Stimulated activated CD4-positive, alpha-beta T cell treated with anti-CD3 and anti-CD28 coated beads, Interleukin-15, amount 100 ng/mL, for 24 hours (primary cell): Measurements from ENCODE around the gene VBP1.
"Not testable (repeated sequence)": the region's sequence is repeated elsewhere in the genome, so short reads cannot be mapped to it uniquely, and the experiment has no call there.

ENCODE experiments used
- DNase-seq: peaks from one replicate; pipeline ENCODE4 v3.0.0-alpha.2; 2020

The VBP1 gene, protein sequence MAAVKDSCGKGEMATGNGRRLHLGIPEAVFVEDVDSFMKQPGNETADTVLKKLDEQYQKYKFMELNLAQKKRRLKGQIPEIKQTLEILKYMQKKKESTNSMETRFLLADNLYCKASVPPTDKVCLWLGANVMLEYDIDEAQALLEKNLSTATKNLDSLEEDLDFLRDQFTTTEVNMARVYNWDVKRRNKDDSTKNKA

DNA sequence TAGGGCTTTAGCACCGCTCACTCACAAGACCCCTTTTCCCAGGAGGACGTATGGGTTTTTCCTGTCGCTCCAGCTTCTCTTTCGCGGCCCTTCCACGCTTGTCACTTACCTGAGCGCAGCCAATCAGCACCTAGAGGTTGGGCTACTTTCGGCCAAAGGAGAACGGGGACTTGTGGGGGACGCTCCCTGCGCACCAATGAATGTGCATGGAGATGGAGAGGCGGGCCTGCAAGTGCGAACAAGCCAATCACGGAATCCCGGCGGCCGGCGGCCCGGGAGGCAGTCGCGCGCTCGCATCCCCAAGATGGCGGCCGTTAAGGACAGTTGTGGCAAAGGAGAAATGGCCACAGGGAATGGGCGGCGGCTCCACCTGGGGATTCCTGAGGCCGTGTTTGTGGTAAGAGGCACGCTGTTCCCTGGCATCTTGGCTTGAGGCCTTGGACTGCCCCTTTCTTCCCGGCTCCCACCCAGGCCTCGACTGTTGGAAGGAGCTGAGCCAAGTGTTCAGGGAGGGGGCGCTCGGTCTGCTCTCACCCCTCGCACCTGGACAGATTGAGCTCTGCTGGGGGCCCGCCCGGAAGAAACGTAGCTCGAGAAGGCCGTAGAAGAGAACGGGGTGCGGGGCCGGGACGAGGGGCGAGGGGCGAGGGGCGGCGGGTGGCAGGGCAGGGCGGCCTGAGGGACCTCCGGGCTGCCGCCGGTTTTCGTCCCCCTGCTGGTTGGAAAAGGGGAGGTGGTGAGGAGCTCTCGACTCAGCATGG is at the start of gene VBP1:
Gene VBP1, plus strand, starts transcription at position 282 of the 761 bp plus-strand sequence. Its CDS starts 23 bp downstream, at position 305.
- peak; percentile 90 for DNase-seq

DNA sequence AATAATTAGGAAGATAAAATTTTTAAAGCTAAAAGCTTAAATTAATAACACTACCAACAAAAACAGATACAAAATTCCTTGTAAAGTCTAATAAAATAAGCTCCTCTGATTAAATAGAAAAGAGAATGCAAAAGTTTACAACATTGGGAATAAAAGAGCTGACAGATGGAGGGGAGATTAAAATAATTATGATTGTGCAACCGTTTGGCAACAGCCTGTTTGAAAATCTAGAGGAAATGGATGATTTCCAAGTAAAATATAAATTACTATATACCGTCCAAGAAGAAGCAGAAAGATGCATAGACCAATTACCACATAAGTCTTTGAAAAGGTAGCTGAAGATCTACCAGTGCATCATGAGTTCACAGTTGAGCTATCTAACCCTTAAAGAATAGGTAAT is 46.4 kb upstream of the VBP1 start:
- DNase-seq = no peak

DNA sequence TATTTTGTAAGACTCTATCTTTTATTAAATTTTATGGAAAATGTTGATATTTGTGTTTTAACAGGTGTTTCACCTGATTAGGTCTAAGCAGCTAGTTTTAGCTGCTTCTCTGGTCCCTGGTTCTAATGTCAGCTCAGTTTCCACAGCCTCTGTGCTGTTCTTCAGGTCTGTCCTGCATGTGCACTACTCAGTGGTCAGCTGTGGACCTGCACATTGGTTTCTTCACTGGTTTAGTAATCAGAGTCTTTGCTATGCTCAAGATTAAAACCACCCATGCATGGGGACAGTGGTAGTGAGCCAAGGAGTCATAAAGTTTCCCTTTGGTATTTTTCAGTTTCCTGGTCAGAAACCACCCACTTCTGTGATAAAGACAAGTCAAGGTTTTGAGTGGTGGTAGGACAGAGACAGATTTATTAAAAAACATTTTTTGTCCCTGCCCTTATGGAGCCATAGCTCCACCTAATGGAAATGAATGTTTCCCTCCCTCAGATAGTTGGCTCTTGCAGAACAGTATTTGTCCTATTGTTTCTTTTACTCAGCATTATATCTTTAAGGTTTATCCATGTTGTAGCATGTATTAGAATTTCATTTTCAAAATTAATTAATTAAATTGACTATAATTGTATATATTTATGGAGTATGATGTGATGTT is 36.8 kb upstream of the VBP1 start:
- no peak for DNase-seq

DNA sequence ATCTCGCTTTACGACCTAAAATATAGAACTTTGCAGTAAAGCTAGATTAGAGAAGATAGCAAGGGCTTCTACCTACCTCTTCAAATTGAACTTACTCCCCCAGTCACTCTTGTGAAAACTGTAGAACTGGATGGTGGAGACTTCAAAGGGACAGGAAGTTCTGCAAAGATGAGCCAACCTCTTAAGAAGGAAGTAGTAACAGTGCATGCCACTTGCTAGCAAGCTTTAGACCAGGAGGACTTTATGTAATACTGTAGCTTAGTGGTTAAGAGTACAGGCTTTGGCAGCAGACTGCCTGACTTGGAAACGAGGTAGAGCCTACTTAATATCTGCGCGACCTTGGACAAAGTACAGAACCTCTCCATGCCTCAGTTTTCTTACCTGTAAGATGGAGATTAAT is 27.5 kb upstream of the VBP1 start:
- peak; percentile 1 for DNase-seq

DNA sequence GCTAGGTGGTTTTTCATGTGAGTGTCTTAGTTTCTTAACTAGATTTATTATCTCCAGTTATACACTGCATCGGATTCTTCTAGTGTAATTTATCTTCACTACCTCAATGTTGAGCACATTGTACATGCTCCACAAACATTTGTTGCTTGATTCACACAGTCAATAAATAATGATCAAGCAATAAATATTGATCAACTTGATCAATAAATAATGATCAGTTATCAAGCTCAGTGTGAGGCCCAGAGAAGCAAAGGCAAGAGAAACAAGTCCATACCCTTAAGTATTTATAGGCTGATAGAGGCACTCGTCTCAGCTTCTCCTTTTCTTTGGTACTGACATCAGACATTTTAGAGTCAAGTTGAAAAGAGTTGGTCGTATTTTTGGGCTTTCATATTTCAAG is 5.1 kb upstream of the VBP1 start:
- DNase-seq = no peak

DNA sequence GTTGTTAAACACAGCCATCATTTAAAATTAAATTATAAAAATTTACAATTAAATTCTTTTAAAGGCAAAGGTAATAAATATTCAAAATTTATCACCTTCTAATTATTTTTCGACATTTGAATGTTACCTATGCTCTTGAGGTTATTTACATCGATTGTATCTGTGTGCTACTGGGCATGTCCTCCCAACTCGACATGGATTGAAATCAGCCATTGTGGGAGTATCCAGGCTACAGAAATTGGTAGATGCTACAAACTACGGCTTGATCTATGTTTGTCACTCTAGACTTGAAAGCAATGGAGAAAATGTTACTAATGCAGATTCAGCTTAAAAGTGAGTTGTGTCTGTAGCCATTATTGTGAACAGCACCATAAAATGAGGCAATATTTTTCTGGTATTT is 2.5 kb upstream of the VBP1 start:
- no peak for DNase-seq

DNA sequence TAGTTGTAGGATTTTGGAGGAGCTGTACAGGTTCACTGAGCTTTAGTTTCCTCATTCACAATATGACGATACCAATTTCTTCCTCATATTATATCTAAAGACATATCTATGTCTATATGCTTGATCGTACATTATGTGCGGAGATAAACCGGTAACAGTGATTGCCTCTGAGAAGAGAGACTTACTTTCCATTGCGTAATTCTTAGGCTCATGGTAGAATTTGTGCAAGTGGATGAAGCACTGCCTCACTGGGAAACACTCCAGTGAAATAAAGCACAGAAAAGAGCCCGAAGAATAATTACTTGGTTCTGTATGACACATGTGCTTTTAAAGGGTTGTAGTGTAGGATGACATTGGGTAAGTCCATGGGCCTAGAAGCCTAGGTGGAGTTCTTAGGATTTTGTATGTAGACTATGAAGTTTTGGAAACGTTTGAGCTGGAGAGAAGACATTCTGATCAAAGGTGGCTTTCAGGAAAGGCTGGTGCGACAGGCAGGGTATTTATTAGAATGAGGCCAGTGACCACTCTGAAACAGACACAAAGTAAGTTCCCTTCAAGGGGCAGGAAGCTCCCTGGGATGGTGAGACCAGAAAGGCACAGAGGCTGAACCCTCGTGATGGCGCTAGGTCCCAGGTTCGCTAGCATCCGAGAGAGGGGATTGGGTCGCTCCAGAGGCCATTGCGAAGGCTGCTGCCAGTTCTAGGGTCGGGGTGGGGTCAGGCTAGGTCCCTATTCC is 649 bp upstream of the VBP1 start:
- no peak for DNase-seq

DNA sequence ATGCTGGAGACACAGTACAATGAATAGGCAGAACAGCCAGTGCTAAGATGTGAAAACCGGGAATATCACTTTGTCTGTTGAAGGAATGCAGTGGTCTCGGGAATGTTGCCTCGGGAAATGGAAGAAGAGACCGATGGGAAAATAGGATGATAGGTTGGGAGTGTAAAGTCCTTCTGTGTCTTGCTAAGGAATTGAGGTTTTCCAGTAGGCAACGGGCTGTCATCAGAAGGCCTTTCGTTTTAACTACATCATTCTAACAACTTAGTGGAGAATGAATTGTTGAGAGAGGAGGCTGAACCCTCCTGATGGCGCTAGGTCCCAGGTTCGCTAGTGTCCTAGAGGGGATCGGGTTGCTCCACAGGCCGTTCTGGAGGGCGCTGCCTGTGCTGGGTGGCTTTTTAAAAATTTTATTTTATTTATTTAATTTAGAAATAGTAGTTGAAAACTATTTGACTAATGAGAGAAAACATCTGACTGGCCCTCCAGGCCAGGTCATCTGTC is 730 bp downstream of the VBP1 start:
- DNase-seq = peak; percentile 2

DNA sequence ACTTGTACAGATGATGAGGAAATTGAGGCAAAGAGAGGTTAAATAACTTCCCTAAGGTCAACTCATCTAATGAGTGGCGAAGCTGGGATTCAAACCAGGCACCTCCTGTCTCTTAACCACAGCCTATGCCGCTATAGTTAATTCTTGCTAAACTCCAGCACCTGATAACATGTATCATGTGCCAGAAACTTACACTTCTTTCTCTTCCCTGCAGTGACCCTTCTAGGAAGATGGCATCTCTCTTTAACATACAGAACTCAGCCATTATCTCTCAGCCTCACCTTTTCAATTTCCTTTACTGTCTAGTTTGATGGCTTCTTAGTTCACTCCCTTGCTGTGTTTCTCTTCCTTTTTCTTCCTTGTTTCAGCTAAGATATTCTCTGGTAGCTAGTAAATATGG is 2.5 kb downstream of the VBP1 start:
- no peak for DNase-seq

DNA sequence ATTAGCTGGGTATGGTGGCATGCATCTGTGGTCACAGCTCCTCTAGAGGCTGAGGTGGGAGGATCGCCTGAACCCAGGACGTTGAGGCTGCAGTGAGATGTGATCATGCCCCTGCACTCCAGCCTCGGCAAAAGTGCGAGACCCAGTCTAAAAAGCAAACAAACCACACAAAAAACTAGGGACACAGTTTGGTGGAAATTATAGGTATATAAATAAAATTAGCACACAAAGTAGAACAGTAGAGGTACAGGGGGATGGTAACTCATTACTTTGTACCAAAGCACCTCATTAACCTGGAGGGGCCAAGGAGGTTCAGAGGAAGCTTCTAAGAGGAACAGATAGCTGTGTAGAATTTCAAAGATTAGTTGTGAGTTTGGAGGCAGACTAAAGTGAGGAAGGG is 5.1 kb downstream of the VBP1 start:
- DNase-seq = no peak

DNA sequence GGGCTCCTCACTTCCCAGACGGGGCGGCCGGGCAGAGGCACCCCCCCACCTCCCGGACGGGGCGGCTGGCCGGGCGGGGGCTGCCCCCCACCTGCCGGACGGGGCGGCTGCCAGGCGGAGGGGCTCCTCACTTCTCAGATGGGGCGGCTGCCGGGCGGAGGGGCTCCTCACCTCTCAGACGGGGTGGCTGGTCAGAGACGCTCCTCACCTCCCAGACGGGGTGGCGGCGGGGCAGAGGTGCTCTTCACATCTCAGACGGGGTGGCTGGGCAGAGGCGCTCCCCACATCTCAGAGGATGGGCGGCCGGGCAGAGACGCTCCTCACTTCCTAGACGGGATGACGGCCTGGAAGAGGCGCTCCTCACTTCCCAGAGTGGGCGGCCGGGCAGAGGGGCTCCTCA is 7.5 kb downstream of the VBP1 start:
- DNase-seq = not testable (repeated sequence)

DNA sequence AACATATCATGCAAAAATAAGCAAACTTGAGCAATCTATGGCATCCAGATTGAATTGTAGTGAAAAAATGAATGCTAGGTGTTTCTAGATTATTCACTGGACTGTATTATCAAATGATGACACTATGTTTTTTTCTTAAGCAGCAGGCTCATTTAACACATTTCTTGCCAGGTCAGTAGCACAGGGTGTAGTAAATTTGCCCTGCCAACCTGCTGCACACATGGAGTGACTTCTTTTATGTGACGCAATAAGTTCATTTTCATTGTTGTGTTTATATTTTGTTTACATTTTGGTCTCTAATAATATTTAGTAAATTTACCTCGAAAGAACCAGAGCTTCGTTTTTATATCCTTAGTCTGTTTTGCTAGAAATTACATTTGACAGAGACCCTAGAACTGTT is 9.5 kb downstream of the VBP1 start:
- no peak for DNase-seq

DNA sequence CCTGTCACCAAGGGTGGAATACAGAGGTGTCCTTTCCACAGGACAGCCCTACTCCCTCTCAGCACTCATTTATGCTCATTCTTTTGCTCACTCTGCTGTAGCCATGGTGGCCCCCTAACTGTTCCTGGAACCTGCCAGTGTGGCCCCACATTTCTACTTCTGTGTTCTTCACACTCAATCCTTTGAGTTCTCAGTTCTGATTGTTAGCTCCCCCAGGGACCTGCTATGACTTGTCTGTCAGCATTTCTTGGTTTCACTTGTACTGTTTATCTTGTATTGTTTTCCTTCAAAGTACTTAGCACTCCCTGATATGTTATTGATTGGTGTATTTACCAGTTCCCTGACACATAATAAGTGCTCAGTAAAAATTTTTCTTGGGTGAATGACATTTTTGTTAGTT is 14.9 kb downstream of the VBP1 start:
- no peak for DNase-seq

DNA sequence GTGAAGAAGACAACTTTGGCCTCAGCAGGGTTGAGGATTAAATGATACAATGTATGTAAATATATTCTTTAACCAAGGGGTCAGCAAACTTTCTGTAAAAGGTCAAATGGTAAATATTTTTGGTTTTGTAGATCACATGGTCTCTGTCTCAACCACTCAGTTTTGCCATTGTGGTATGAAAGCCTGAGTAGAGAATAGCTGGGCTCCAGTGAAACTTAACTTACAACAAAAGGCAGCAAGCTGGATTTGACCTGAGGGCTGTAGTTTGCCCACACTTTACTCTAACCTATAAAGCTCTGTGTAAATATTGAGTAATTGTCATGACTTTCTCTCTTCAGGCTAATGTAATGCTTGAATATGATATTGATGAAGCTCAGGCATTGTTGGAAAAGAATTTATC is 19.6 kb downstream of the VBP1 start:
- DNase-seq = no peak

DNA sequence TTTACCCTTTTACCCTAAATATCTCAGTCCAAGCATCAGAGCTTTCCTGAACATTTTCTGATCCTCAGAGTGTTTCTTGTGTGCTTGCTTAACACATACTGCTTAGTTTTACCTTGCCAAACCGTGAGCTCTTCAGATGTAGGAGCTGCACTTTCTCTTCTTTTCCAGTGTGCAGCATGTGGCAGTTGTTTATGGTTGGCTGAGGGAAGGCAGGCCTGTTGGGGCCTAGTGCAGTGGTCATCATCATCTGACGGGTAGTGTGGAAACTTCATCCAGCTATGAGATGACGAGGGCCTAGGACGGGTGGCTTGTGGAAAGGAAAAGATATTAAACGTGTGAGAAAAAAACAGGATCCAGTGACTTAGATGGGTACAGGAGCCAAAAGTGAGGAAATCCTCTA is 21.5 kb downstream of the VBP1 start:
- no peak for DNase-seq

DNA sequence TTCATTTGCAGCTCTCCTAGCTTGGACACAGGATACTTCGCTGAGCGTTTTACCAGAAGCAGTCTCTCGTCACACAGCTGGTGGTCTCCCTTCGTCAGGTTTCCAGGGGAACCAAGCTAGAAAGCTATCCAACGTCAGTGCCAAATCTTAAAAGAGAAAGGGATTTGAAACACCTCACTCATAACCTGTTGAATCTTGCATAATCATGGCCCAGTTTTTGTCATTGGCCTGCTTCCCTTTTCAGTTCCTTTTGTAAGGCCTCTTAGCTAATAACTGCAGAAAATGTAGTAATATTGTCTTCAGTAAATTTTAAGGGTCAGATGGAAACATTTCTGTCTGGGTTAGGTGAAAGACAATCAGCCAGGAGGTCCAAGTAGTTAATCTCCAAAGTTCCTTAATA is 26.0 kb downstream of the VBP1 start:
- DNase-seq = no peak

DNA sequence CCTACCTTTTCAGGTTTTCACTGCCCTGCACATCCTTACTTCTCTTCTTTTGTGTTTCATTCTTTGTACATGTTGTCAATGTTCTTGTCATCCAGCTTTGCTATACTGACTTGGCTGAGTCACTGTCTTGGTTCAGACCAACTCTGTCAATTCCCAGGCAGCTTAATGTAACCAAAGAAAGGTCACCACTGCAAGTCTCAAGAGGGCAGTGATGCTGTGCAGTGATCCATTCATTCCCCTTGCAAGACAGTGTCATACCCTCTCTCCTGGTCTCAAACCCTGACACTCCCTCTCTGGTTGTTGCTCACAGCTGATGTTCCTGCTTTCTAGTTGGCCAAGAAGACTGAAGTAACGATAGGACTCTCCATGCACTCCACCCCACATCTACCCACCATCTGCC is 30.5 kb downstream of the VBP1 start:
- DNase-seq = no peak

DNA sequence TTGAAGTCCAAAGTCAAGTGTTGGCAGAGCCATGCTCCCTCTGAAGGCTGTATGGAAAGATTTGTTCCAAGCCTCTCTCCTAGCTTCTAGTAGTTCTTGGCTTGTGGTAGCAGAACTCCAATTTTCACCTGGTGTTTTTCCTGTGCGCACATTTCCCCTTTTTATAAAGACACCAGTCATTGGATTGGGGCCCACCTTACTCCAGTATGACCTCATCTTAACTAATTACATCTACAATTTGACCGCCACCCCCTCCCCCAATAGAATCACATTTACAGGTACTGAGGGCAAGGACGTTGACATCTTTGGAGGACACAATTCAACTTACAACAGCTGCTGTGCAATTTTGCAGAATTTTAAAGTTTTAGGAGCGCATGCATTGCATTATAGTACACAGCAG is 31.2 kb downstream of the VBP1 start:
- no peak for DNase-seq

DNA sequence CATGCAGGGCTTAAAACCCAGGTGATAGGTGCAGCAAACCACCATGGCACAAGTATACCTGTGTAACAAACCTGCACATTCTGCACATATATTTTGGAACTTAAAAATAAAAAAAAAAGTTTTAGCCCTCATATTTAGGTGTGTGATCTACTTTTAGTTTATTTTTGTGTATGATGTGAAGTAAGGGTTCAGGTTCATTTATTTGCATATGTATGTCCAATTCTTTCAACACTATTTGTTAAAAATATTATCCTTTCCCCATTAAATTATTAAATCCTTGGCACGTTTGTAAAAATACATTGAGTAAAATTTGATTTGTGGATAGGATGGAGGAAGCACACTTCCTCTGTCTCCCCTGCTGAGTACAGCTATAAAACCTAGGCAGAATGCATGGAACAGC is 35.1 kb downstream of the VBP1 start:
- DNase-seq = no peak

DNA sequence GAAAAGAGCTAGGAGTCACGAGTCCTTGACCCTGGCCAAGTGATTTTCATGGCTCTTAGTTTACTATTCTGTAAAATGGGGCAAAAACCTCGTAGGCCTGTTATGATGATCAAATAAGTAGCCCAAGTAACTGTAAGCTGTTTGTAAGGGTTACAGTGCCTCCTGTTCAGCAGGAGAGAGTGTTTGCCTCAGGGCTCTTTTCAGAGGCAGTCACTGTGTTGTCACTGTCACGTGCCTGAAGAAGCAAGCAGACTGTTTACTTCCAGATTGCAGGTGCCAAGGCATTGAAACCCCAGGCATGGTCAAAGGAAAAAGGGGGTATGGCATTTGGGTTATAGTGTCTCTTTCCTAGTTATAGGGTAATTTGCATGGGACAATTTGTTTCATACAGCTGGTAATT is 43.5 kb downstream of the VBP1 start:
- no peak for DNase-seq

DNA sequence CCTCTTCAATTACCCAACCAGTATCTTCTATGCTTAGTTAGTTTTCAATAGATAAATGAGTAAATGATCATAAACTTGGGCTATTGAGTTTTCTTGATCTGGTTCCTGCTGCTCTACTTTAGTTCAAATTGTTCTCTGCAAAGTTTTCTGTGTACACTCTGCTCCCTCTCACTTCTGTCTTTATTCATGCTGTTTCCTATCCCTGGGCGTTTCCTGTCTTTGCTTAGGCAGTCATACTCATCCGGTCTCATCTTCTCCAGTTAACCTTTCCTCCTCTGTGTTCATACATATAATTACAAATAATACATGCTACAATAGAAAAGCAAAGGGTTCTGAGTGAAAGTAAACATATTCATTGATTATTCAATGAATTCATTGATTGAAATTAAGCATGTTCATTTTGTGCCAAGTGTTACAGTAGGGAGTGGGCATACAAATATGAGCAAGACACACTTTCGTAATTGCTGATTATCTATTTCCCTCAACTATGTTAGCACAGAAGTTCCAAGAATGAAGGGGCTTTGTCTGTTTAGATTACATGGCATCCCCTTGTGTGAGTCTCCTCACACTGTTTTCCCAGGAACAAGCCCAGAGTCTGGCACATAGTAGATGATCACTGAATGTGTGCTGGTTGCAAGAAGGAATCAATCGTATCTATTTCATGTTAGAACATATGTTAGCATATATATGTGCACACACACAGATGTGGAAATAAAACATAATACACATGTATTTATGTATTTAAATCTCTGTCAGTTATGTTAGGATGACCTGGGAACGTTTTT is 46.9 kb downstream of the VBP1 start:
- DNase-seq = no peak

DNA sequence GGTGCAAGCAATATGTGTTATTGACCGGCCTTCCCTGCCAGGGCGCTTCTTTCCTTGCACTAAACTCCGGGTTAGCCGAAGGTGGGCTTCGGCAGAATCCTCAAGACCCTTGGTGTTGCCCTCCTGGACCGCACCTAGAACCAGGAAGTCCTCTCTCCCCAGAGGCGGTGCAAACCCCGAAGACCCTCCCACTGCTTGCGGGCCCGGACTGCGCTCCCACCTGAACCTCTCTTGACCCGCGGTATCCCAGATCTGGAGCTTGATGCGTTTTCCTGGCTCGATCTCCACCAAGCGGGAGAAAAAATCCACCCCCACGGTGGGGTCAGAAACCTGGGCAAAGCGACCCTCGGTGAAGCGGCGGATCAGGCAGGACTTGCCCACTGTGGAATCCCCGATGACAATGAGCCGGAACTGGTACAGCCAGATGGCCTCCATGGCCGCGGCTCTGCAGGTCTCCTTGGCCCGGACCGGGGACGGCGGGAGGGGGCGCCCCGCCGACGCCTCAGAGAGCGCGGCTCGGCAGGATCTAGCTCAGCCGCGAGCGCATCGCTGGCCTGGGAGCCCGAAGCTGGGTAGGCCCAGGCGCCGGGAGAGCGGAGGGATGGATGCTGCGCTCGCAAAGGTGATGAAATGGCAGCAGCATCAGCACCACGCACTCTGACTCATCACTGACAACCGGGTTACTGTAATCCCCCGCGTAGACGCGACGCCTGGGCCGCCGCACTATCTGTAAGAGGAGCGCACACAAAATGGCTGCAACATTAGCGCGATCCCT is 47.8 kb downstream of the VBP1 start, which contains the start of gene RAB39B:
Gene RAB39B, minus strand, starts transcription at position 638 of the 775 bp plus-strand sequence. Its CDS starts 203 bp downstream, at position 435.
- DNase-seq = peak; percentile 82
